NAMALWA (cell line): ENCODE measurements around the gene PXK.
"Not testable (repeated sequence)": the region's sequence is repeated elsewhere in the genome, so short reads cannot be mapped to it uniquely, and the experiment has no call there.

Experiments
- DNase-seq: peaks from one replicate; pipeline ENCODE4 v3.0.0-alpha.2; 2015; ENCODE audit warnings: low spot score

PXK gene

GRCh38 chr3:58421004-58421403, 88.3 kb downstream of the PXK start:
- no peak for DNase-seq

DNA sequence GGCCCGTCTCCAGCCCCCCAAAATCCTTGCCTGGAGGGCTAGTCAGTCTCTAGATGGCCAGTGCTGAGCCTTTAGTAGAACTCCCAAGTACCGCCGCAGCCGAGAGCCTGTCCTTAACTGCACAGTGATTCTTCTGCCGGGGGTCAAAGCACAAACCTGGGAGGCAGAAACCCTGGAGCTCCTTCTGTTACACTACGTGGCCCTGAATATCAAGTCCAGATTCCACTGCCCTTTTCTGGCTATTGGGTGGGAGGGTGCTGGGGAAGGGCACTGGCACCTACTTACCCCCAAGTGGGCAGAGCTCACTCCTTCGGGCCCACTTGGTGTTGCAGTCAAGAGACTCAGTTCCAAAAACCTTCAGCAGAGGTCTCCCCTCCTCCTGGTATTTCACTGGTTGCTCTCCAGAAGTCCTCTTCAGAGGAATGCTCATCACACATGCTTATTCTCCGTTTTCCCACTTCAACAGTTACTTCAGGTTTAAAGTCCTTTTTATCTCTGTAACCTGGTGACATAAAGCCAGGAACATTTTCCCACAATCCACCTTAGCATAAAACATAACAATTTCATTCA, 90.1 kb downstream of the PXK start:
- DNase-seq: peak; percentile 9

- DNase-seq: no peak
Measured at GRCh38 chr3:58424613-58425012, 91.9 kb downstream of the PXK start.

DNA sequence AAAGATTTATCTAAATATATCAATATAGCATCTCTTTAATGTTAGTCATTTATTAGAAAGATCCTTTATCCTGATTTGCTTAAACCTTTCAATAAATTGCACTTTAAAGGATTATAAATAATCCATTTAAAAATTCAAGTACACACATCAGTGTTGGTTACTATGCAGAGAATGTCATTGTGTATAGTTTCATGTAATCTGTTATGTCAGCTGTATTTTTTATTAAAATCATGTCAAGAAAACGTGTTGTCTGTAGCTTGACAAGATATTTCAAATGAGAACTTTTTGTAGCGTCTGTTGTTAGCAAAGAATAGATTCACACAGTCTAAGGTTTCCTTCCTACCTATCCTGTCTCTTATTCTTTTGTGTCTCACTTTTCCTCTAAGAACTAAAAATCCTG, 93.1 kb downstream of the PXK start:
- DNase-seq: no peak

DNA sequence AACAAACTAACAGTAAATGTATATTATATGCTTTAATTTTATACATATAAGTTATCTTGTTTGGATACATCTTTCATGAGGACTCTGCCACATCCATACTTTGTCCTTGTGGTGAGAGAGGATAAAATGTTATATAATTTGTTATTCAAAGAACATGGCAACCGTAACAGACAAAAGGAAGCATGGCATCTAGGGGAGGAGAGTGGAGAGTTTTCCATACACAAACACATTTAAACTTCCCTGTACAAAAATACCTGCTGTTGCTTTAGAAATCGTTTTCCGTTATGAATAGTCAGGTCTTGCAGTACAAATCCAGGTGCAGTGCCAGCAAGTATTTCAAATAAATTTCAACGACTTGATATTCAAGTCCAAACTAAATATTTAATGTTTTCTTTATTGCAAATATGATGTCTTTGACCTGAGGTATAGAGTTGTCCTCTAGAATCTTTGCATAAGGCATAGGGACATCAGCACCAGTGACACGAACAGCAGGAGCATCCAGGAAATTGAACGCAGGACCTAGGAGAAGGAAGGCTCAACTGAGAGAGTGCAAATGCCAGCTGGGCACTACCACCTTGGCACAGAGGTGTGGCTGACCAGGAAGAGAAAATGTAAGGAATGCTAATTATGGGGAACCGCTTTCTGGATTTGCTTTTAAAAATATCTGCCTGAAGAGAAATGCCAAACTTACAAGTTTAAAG, 95.1 kb downstream of the PXK start:
- DNase-seq: no peak

- no peak for DNase-seq
Measured at GRCh38 chr3:58429657-58430056, 97.0 kb downstream of the PXK start.

DNA sequence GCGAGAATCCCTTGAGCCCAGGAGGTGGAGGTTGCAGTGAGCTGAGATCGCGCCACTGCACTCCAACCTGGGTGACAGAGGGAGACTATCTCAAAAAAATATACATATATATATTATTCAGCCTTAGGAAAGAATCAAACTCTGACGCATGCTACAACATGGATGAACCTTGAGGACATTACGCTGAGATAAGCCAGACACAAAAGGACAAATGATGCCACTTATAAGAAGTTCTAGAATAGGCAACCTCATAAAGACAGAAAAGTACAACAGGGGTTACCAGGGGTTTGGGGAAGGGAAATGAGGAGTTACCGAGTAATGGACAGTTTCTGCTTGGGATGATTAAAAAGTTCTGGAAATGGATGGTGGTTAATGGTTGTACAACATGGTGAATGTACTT, 100.2 kb downstream of the PXK start:
- DNase-seq: no peak

- peak; percentile 84 for DNase-seq
Measured at GRCh38 chr3:58433400-58434167, 100.9 kb downstream of the PXK start, which contains the start of gene PDHB. TSS of gene PDHB (minus strand) at chr3:58433832. CDS start at chr3:58433809, 23 bp downstream.

- no peak for DNase-seq
Measured at GRCh38 chr3:58434168-58434504, 101.4 kb downstream of the PXK start.

DNA sequence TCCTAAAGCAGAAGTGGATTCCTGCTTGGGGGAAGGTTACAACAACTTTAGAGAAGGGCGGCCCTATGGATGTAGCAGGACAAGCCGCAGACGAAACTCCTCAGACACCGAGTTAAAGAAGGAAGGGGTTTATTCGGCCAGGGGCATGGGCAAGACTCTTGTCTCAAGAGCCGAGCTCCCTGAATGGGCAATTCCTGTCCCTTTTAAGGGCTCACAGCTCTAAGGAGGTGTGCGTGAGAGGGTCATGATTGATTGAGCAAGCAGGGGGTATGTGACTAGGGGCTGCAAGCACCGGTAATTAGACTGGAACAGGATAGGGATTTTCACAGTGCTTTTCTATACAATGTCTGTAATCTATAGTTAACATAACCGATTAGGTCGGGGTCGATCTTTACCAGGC, 101.8 kb downstream of the PXK start:
- DNase-seq: no peak

GRCh38 chr3:58434990-58435389, 102.3 kb downstream of the PXK start:
- DNase-seq: no peak

- DNase-seq: not testable (repeated sequence)
Measured at GRCh38 chr3:58437276-58437675, 104.6 kb downstream of the PXK start.

- DNase-seq: not testable (repeated sequence)
Measured at GRCh38 chr3:58440996-58441355, 108.3 kb downstream of the PXK start.

DNA sequence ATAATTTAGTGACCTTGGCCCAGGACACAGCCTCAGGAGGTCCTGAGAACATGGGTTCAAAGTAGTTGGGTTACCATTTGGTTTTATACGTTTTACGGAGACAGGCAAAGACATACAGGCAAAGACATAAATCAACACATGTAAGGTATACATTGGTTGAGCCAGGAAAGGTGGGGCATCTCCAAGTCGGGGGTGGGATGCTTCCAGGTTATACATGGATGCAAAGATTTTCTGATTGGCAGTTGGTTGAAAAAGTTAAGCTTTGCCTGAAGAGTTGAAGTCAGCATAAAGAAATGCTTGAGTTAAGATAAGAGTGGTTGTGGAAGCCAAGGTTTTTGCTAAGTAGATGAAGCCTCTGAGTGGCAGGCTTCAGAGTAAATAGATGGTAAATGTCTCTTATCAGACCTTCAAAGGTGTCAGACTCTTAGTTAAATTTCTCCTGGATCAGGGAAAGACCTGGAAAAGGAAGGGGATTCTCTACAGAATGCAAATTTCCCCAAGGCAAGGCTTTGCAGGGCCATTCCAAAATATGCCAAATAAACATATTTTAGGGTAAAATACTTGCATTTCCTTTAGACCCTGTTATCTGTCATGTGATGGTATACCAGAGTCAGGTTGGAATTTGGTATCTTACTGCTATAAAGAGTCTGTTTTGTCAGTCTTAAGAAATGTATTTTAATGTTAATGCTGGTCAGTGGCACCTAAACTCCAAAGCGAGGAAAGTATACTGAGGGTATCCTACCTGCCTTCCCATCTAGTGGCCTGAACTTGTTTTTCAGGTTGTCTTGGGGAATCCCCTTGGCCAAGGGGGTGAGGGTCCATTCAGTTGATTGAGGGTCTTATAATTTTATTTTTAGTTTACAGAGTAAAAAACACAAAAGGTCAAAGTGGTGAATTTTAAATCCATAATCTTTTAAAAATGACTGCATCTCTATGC, 109.1 kb downstream of the PXK start:
- no peak for DNase-seq

DNA sequence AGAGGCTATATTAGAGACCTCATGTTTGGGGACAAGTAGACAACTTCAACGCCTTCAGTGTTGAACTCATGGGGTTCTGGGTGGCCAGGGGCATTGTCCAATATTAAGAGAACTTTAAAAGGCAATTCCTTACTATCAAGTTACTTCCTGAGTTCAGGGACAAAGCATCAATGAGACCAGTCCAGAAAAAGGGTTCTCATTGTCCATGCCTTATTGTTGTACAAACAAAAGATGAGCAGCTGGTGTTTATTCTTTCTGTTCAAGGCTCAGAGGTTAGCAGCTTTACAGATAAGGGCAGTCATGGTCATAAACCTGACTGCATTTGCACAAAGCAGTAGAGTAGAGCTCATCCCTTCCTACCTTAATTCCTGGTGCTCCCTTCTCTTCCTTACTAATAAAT, 119.5 kb downstream of the PXK start:
- DNase-seq: no peak

- DNase-seq: no peak
Measured at GRCh38 chr3:58459160-58459559, 126.5 kb downstream of the PXK start.

DNA sequence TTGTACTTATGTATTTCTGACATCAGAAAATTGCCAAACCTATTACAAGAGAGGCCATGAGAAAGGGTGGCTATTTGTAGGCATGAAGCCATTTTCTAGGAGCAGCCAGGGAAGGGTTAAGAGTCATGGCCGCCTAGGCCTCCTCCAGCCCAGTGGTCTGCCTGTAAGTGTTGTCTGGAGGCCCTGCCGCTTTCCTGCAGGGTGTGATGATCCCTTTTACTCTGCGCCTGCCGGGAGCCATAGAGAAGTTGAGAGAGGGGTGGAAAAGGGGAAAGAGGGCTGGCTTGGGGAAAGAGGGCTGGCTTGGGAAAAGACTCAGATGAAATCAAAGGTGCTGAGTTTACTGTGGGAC, 130.1 kb downstream of the PXK start:
- DNase-seq: no peak

DNA sequence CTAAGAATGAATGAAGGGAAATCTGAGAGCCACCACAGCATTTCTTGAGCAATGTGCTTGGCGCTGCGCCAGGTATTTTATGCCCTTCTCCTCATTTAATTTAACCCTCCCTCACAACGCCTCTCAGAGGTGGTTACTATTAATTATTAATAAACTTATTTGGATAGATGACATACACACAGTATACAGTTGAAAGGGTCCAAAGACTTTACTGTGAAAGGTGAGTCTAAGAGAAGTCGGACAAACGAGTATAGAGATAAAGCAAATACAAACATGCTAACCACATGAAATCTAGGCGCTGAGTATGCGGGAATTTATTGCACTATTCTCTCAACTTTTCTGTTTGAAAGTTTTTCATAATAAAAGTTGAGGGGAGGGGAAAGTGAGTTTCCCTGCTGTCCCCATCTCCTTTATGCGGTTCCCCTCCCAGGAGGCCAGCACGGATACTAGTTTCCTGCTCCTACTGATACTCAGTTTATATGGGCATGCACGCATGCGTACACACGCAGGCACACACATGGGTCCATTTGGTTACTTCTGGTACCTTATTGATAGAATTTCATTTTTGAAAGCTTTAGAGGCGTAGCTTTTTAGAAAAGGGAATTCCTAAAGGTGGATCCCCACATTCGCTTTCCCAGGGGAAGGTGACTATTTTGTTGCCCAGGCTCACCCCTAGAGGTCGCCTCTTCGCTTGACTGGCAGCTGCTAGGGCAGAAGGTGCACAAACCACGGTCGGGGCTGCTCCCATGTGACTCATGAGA, 130.7 kb downstream of the PXK start:
- DNase-seq: peak; percentile 60

DNA sequence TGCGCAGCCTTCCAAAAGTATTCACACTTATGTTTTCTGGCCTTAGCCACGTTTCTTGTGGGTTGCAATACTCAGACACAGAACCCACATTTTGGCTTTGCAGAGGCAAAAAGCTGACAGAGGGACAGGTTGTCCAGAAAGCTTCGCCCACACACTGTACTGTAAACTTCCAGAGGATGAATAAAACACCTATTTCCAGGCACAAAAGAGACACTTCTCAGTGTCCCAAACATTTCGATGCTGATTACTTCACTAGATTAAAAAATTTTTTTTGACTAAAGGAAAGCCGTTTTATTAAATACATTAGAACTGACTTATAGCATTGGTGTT, 131.2 kb downstream of the PXK start:
- no peak for DNase-seq

DNA sequence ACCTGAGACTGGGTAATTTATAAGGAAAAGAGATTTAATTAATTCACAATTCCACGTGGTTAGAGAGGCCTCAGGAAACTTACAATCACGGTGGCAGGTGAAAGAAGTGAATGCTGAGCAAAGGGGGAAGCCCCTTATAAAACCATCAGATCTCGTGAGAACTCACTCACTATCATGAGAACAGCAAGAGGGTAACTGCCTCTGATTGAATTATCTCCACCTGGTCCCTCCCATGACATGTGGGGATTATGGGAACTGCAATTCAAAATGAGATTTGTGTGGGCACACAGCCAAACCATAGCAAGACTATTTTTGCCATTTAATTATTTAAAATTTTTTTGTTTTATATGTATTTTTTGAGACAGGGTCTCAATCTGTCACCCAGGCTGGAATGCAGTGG, 132.2 kb downstream of the PXK start:
- DNase-seq: peak; percentile 28

- no peak for DNase-seq
Measured at GRCh38 chr3:58466899-58467563, 134.3 kb downstream of the PXK start.
